Measurements from ENCODE around the gene IQSEC2.

IQSEC2 gene

GRCh38 chrX:53305996-53306937 is 24.9 kb upstream of the IQSEC2 start:
- TF ChIP-seq CTCF (IDR thresholded peaks at IDR 0.05; ENCODE audit: control insufficient read depth, extremely low read depth, insufficient read depth) = no peak
- no peak overlapping the region for H3K4me3 ChIP-seq (ENCODE audit: low read depth, low read length)
- DNase-seq (ENCODE audit: low read depth) = no peak

- TF ChIP-seq CTCF (IDR thresholded peaks at IDR 0.05; ENCODE audit: control insufficient read depth, extremely low read depth, insufficient read depth) = no peak
- H3K4me3 ChIP-seq (ENCODE audit: low read depth, low read length) = no peak overlapping the region
- no peak for DNase-seq (ENCODE audit: low read depth)
Observed at GRCh38 chrX:53305219-53305995, 24.0 kb upstream of the IQSEC2 start.

GRCh38 chrX:53303195-53303594 is 21.8 kb upstream of the IQSEC2 start:
- no peak overlapping the region for H3K4me3 ChIP-seq (ENCODE audit: low read depth, low read length)
- no peak for DNase-seq (ENCODE audit: low read depth)
- no peak for TF ChIP-seq CTCF (IDR thresholded peaks at IDR 0.05; ENCODE audit: control insufficient read depth, extremely low read depth, insufficient read depth)

GRCh38 chrX:53300157-53300556 is 18.8 kb upstream of the IQSEC2 start:
- no peak for DNase-seq (ENCODE audit: low read depth)
- TF ChIP-seq CTCF (IDR thresholded peaks at IDR 0.05; ENCODE audit: control insufficient read depth, extremely low read depth, insufficient read depth) = no peak
- H3K4me3 ChIP-seq (ENCODE audit: low read depth, low read length) = no peak overlapping the region

- no peak overlapping the region for H3K4me3 ChIP-seq (ENCODE audit: low read depth, low read length)
- DNase-seq (ENCODE audit: low read depth) = no peak
- TF ChIP-seq CTCF (IDR thresholded peaks at IDR 0.05; ENCODE audit: control insufficient read depth, extremely low read depth, insufficient read depth) = no peak
Observed at GRCh38 chrX:53294024-53294648, 12.8 kb upstream of the IQSEC2 start.

GRCh38 chrX:53291596-53291995 is 10.2 kb upstream of the IQSEC2 start:
- no peak for DNase-seq (ENCODE audit: low read depth)
- no peak overlapping the region for H3K4me3 ChIP-seq (ENCODE audit: low read depth, low read length)
- no peak for TF ChIP-seq CTCF (IDR thresholded peaks at IDR 0.05; ENCODE audit: control insufficient read depth, extremely low read depth, insufficient read depth)
